COLO829 (cell line): ENCODE data around the gene GPR32.
"Not testable (repeated sequence)": the region's sequence is repeated elsewhere in the genome, so short reads cannot be mapped to it uniquely, and the experiment has no call there.

ENCODE experiments used
- DNase-seq: peaks from one replicate; pipeline ENCODE4 v3.0.0; 2012; ENCODE audit warnings: low spot score

The GPR32 gene

DNA sequence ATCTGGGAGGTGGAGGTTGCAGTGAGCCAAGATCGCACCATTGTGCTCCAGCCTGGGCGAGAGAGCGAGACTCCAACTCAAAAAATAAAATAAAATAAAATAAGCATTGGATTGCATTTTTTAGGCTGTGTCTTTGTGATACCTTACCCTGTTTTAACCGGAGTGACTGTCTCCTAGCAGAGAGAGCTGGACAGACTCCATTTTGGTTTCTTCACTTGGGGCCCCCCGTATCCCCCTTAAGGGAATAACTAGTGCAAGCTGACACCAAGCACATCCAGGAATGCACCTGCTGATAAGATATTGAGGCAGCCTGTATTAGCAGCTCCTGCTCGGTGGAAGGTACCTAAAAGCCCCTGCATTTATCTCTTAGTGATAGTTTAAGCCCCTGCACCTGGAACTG is 20.8 kb upstream of the GPR32 start:
- no peak for DNase-seq

DNA sequence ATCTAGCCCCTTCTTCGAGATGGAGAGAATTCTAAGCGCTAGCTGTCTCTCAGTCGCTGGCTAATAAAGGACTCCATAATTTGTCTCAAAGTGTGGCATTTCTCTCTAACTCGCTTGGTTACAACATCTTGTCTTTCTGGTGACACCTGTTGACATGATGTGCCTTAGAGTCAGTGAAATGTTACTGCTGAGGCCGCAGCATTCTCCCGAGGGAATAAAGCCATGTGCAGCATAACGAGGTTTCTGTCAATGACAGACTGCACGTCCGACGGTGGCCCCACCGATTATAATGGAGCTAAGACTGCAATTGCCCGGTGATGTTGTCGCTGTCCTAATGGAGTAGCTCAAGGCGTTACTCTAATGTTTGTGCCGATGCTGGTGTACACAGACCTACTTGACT is 20.3 kb upstream of the GPR32 start:
- DNase-seq = no peak

DNA sequence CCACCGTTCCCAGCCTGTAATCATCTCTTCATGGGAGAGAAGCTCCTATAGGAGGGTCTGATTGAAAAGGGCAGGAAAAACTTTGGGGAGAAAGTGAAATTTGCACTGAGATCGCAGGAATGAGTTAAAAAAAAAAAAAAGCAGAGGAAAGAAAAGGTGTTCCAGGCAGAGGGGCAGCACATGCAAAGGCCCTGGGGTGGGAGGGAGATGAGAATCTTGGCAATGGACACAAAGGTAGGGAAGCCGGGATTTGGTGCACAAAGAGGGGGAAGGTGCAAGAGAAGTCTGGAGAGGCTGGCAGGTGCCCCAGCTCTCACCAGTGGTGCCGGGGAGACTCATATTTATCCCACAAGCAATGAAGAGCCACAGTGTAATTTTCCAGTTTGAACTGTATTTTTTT is 16.4 kb upstream of the GPR32 start:
- DNase-seq = no peak

DNA sequence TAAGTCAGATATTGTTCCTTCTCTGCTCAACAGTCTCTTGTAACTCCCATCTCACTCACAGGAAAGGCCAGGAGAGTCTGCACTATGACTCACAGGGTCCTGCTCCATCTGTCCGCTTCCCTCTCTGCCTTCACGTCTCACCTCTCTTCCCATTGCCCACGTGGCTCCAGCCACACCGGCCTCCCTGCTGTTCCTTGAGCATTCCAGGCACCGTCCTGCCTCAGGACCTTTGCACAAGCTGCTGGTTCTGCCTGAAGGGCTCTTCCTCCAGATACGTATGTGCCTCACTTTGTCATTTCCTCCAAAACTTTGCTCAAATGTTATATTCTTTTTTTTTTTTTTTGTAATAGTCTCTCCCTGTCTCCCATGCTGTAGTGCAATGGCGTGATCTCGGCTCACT is 14.0 kb upstream of the GPR32 start:
- DNase-seq = not testable (repeated sequence)

DNA sequence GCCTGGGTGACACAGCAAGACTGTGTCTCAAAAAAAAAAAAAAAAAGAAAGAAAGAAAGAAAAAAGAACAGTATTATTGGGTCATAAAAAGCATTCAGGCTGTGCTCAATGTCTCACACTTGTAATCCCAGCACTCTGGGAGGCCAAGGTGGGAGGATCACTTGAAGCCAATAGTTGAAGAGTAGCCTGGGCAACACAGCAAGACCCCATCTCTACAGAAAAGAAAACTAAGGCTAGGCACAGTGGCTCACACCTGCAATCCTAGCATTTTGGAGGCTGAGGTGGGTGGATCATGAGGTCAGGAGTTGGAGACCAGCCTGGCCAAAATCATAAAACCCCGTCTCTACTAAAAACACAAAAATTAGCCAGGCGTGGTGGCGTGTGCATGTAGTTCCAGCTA is 12.6 kb upstream of the GPR32 start:
- not testable (repeated sequence) for DNase-seq

DNA sequence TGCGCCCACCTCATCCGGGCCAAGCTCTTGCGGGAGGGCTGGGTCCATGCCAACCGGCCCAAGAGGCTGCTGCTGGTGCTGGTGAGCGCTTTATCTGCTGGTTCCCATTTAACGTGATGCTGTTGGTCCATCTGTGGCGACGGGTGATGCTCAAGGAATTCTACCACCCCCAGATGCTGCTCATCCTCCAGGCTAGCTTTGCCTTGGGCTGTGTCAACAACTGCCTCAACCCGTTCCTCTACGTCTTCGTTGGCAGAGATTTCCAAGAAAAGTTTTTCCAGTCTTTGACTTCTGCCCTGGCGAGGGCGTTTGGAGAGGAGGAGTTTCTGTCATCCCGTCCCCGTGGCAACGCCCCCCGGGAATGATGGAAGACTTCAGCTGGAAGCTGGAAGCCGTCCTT is 11.2 kb upstream of the GPR32 start:
- not testable (repeated sequence) for DNase-seq

DNA sequence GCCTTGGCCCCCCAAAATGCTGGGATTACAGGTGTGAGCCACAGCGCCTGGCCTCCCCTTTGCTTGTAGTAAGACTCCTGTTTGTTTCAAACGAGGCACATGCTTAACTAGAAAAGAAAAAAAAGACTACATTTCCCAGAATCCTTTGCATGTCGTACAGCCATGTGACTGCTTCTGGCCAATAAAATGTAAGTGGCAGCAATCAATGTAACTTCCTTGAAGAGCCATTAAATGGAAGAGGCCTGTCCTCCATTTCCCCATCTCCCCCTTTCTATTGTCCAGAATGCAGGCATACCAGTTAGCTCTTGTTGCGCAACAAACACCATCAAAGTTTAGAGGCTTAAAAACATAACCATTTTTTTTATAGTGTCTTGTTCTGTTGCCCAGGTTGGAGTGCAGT is 10.4 kb upstream of the GPR32 start:
- peak; percentile 52 for DNase-seq

DNA sequence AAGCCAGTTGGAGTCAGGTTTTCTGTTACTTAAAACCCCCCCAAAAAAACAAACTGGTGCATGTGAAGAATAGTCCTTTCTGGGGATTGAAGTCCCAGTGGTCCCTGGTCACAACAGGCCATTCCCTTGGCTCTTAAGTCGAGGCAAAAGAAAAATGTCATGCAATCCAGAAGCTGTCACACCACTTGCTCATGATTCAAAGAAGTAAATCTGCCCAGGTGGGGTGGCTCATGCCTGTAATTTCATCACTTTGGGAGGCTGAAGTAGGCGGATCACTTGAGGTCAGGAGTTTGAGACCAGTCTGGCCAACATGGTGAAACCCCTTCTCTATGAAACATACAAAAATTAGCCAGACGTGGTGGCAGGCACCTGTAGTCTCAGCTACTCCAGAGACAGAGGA is 8.8 kb upstream of the GPR32 start:
- not testable (repeated sequence) for DNase-seq

DNA sequence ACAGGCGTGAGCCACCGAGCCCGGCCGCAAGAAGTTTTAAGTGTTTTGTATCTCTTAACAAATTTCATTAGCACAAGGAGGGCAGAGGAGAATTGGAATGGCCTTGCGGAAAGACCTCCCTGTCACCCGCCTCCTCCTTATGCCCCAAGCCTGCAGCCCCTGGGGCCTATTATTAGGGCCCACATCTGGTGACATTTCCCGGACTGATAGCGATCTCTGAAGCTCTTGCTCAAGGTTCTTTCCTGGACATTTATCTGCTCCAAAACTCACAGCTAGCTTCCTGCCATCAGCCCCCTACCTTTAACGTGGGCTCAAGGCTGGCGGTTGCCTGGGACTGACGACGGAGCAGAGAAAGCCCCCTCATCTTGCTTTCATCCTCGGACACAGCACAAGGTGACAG is 6.7 kb upstream of the GPR32 start:
- DNase-seq = not testable (repeated sequence)

DNA sequence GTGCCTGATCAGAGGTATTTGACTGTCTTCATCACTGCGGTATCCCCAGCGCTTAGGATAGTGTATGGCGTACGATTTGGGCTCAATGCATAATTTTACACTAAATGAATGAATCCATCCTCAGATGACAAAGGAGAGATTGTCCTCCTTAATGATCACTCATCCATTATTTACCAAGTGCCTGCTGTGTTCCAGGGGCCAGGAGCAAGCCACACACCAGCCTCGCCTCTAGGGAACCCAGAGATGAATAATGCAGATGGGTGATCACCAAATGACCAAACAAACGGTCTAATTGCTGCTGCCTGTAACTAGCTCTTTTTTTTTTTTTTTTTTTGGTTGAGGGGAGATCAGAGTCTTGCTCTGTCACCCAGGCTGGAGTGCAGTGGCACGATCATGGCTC is 5.9 kb upstream of the GPR32 start:
- DNase-seq = no peak

DNA sequence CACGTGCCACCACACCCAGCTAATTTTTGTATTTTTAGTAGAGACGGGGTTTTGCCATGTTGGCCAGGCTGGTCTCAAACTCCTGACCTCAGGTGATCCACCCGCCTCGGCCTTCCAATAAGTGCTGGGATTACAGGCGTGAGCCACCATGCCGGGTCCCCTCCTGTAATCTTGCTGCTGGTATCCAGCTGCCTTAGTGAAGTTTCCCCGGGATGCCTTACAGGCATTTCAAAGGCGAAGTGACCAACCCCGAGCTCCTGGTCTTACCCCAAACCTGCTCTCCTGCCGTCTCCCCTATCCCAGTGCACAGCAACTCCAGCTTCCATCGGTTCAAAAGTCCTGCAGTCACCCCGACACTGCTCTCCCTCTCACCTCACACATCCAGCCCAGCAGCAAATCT is 3.5 kb upstream of the GPR32 start:
- DNase-seq = not testable (repeated sequence)

DNA sequence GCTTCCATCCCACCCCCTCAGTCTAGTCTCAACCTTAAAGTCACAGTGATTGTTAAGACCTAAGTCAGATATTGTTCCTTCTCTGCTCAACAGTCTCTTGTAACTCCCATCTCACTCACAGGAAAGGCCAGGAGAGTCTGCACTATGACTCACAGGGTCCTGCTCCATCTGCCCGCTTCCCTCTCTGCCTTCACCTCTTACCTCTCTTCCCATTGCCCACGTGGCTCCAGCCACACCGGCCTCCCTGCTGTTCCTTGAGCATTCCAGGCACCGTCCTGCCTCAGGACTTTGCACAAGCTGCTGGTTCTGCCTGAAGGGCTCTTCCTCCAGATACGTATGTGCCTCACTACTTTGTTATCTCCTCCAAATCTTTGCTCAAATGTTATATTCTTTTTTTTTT is 3.0 kb upstream of the GPR32 start:
- not testable (repeated sequence) for DNase-seq

DNA sequence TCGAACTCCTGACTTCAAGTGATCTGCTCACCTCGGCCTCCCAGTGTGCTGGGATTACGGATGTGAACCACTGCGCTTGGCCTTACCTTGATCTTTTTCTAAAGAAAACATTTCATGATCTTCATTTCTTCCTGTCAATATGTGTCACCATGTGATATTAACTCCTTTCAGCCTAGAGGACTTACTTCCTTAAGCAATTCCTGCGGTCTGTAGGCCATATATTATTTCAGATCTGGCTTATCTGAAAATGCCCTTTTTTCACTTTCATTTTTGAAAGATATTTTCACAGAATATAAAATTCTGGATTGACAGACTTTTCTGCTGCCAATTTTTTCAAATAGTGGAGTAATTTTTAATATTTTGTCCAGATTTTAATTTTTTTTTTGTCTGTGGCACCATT is 2.0 kb upstream of the GPR32 start:
- DNase-seq = no peak

DNA sequence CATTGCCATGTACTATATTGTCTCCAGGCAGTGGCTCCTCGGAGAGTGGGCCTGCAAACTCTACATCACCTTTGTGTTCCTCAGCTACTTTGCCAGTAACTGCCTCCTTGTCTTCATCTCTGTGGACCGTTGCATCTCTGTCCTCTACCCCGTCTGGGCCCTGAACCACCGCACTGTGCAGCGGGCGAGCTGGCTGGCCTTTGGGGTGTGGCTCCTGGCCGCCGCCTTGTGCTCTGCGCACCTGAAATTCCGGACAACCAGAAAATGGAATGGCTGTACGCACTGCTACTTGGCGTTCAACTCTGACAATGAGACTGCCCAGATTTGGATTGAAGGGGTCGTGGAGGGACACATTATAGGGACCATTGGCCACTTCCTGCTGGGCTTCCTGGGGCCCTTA is 624 bp downstream of the GPR32 start:
- no peak for DNase-seq

DNA sequence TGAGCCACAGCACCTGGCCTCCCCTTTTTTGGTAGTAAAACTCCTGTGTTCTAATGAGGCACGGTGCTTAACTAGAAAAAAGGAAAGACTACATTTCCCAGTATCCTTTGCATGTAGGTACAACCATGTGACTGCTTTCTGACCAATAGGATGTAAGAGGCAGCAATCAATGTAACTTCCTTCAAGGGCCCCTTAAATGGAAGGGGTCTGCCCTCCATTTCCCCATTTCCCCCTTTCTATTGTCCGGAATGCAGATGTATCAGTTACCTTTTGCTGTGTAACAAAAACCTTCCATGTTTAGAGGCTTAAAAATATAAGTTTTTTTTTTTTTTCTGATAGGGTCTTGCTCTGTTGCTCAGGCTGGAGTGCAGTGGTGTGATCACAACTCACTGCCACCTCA is 2.2 kb downstream of the GPR32 start:
- peak; percentile 51 for DNase-seq

DNA sequence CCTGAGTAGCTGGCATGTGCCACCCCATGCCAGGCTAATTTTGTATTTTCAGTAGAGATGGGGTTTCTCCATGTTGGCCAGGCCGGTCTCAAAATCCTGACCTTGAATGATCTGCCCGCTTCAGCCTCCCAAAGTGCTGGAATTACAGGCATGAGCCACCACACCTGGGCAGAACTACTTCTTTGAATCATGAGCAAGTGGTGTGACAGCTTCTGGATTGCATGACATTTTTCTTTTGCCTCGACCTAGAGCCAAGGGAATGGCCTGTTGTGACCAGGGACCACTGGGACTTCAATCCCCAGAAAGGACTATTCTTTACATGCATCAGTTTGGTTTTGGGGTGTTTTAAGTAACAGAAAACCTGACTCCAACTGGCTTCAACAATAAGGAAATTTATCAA is 2.6 kb downstream of the GPR32 start:
- not testable (repeated sequence) for DNase-seq

DNA sequence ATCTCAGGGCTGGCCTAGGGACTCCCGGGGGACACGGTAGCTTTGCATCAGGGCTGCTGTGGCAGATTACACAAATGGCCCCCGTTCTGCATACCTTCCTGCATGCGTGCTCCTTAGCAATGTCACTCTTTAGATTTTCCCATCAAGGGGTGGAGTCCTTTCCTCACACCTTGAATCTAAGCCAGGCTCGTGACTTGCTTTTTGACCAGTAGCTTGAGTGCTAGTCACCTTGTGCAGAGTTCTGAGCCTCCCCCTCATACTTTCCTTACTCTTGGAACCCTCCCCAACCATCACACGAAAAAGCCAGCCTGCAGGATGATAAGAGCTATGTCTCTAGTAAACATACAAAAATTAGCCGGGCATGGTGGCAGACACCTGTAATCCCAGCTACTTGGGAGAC is 3.2 kb downstream of the GPR32 start:
- DNase-seq = not testable (repeated sequence)

DNA sequence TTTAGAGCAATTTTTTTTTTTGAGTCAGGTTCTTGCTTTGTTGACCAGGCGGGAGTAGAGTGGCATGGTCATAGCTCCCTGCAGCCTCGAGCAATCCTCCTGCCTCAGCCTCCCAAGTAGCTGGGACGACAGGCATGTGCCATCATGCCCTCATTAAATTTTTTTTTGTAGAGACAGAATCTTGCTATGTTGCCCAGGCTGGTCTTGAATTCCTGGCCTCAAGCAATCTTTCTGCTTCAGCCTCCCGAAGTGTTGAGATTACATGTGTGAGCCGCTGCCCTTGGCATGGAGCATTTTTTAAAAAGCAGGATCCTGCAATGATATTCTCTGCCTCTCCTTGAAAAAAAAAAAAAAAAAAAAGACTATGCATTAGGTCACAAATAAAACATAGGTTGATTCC is 5.9 kb downstream of the GPR32 start:
- no peak for DNase-seq

DNA sequence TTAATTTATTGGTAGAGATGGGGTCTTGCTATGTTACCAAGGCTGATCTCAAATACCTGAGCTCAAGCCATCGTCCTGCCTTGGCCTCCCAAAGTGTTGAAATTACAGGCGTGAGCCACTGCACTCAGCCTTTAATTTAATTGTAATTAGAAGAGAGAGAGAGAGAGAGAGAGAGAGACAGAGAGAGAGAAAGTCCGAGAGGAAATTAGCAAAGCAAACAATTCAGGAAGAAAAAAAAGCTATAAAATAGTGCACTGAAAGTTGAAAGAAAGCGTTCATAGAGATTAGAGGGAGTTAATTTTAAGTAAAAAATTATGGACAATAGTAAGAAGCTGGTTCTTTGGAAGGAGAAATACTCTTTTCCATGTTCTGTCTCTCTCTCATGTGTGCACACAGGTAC is 7.0 kb downstream of the GPR32 start:
- no peak for DNase-seq

DNA sequence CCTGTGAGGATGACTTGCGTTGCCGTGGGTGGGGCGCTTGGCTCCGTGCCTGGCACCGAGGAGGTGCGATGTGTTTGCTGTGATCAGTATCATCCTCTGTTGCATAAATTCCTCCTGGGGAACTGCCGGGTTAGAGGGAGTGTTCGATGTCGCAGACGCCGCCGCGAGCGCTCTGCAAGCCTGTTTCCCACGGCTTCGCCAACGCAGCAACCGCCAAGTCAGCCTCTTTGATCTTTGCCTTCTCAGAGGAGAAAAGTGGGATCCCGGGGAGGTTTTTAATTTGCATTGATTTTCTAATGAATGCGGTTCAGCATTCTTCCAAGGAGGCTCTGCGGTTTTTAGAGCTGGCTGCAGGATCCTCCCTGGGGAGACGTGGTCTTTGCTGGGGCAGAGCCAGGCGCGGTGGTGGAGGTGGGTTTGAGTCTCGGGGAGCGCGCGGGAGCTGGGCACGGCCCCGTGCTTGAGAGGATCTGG is 7.6 kb downstream of the GPR32 start:
- peak; percentile 56 for DNase-seq

DNA sequence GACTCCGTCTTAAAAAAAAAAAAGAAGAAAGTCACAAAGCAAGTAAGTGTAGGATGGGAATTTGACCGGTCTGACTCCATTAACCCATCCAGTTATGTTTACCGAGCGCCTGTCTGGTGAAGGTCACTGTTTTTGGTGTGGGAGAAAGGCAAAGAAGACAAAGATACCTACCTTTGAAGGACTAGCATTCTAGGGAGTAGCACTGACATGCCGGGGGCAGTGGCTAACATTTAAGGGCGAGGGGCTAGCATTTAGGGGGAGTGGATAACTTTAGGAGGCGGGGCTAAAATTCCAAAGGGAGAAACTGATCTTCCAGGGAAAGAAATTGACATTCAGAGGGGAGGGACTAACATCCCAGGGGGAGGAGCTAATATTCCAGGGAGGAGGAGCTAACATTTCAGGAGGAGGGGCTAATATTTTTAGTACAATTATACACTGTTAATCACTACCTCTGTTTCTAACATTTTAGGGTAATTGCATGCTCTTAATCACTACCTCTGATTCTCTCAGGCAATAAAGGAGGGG is 8.7 kb downstream of the GPR32 start:
- DNase-seq = no peak

DNA sequence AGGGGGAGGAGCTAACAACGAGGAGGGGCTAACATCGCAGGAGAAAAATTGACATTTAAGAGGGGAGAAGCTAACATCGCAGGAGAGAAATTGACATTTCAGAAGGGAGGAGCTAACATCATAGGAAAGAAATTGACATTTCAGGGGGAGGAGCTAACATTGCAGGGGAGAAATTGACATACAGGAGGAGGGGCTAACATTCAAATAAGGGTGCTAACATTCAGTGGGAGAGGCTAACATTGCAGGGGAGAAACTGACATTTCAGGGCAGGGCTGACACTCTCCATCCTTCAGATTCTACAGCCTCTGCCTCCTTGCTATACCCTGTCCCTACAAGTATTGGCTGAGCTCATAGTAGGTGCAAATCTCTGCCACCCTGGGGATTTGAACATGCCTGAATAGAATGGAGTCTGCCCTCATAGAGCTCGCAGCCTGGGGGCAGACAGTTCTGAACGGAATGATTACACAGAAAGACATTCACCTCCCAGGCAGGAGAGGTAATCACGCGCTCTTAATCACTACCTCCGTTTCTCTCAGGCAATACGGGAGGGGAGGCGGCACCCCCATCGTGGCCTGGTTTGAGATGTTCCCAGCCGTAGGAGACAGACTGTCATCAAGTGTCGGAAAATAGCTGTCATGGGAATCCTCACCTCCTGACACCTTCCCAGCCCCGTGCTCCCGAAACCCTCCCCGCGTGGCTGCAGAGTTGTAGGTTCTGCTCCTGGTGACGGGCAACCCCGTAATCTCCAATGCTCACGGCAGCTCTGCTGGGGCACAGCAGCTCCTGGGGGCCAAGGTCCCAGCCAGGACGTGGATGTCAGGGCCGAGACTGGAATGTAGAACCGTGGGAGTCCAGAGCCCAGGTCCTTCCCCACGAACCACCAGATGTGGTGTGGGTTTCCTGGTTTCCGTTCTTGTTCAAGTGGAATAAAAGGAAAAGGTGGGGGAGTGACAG is 9.5 kb downstream of the GPR32 start:
- DNase-seq = no peak

DNA sequence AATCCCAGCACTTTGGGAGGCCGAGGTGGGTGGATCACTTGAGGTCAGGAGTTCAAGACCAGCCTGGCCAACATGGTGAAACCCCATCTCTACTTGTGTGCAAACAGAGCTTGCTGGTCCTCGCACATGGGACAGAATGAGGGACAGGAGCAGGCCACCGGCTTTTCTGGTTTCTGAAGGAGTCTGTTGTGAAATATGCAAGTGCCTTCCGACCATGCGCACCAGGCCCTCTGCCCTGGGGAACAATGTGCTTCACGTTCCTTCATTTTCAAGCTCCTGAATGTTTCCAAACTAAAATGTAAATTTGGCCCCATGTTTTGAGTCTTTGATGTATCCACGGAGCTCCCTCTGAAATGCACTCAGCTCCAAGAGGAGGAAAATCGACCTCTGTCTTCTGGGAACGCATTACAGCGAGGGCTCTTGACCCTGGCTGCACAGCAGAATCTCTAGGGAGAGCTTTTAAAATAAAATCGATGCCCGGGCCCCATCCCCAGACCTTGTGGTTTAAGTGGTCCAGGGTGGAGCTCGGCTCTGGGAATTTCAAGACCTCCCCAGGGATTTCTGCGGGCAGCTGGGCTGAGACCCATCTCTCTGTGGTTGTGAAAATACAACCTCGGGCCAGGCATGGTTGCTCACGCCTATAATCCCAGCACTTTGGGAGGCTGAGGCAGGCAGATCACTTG is 10.6 kb downstream of the GPR32 start:
- no peak for DNase-seq
